Prostate gland (tissue), 2 donors: Measurements from ENCODE around the gene RPS15.

ENCODE experiments used
- POLR2A ChIP-seq: fragments of 450-650 bp; IDR thresholded peaks from one replicate; pipeline ENCODE4 v1.6.1; 2016; ENCODE audit warnings: antibody characterized with exemption, mild to moderate bottlenecking
- POLR2AphosphoS5 ChIP-seq: sonication (generic); formaldehyde crosslinking; IDR thresholded peaks from one replicate; pipeline ENCODE4 v1.6.1; 2017; ENCODE audit warnings: antibody characterized with exemption
- TF ChIP-seq, protein P1 (sequence below), 4 experiments: fragments of 200-600 bp in 2 of 4; fragments of 450-650 bp in 2 of 4; sonication (generic) in 2 of 4; IDR thresholded peaks; 1 replicate in 3 of 4; 2 replicates in 1 of 4; pipeline ENCODE4 v1.5.1; 2016 to 2019; ENCODE audit warnings: antibody characterized with exemption in 4 of 4, mild to moderate bottlenecking in 2 of 4, moderate library complexity in 2 of 4

DNA sequence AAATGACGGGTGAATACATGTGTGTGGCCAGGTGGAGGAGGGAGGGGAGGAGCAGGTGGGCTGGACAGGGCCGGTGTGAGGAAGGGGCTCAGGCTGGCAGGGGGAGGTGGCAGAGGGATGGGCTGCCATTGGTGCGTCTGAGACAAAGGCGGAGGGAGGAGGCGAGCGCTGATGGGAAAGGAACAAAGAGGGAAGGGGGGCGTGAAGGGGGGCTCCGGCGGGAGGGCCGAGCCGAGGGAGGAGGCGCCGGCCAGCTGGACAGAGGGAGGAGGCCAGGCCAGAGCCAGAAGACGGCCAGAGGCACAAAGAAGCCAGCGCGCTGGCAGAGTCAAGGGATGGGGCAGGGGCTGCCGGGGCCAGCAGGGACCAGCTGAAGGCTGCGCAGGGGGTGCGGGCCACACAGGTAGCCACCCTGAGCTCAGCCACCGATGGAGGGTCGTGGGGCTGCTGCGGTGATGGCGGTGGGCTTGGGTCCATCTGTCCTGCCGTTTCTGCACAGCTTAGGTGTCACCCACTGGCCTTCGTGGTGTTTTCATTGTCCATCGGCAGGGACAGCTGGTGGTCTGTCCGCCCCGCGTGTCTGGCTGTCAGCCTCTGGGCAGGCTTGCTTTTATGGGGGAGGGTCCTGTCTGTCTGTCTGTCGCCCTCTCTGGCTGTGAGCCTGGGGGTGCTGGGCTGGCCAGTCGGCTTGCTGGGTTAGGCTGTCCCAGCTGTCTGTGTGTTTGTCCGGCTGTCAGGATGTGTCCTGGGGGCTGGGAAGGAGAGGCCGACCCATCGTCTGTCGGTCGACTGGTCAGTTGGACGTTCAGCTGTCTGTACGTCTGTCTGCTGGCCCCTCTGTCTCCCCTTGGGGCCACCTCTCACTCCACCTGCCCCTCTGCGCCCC, 14.0 kb downstream of the RPS15 start:
- TF ChIP-seq POLR2A (no peak), POLR2AphosphoS5 (no peak)
- TF ChIP-seq, protein P1, sequence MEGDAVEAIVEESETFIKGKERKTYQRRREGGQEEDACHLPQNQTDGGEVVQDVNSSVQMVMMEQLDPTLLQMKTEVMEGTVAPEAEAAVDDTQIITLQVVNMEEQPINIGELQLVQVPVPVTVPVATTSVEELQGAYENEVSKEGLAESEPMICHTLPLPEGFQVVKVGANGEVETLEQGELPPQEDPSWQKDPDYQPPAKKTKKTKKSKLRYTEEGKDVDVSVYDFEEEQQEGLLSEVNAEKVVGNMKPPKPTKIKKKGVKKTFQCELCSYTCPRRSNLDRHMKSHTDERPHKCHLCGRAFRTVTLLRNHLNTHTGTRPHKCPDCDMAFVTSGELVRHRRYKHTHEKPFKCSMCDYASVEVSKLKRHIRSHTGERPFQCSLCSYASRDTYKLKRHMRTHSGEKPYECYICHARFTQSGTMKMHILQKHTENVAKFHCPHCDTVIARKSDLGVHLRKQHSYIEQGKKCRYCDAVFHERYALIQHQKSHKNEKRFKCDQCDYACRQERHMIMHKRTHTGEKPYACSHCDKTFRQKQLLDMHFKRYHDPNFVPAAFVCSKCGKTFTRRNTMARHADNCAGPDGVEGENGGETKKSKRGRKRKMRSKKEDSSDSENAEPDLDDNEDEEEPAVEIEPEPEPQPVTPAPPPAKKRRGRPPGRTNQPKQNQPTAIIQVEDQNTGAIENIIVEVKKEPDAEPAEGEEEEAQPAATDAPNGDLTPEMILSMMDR (IDR thresholded peaks at IDR 0.05): no peak
